CD14-positive monocyte (primary cell): ENCODE measurements around the gene ROGDI. TPM values are rescaled to one million over a fixed set of nuclear protein-coding genes. Genes with fewer than 3 reads are reported as not detected.

Source experiments
- DNase-seq, 3 donors: peaks; one replicate each; pipeline ENCODE4 v3.0.0-alpha.2; 2011 to 2022
- H2AFZ ChIP-seq: 2 replicates; pipeline ENCODE4 v1.6.0; 2012; ENCODE audit warnings: mild to moderate bottlenecking, low read depth, low read length, inconsistent platforms; ENCODE audit not compliant: insufficient read depth, poor library complexity, severe bottlenecking
- H3K27ac ChIP-seq, 2 donors: 1 replicate in 1 of 2; 2 replicates in 1 of 2; pipeline ENCODE4 v1.5.1; 2012 to 2013; ENCODE audit warnings: low read length in 2 of 2, control low read depth in 1 of 2, inconsistent platforms in 1 of 2, low read depth in 1 of 2, mild to moderate bottlenecking in 1 of 2
- H3K27me3 ChIP-seq, 2 donors: one replicate each; pipeline versions ENCODE4 v1.6.0 to v1.6.1; 2011 to 2013; ENCODE audit warnings: low read length in 2 of 2; ENCODE audit not compliant: control insufficient read depth in 2 of 2, insufficient read depth in 2 of 2
- H3K36me3 ChIP-seq, 2 donors: replicated peaks in 1 of 2; 1 replicate in 1 of 2; 2 replicates in 1 of 2; pipeline versions ENCODE4 v1.5.1 to v1.6.1; 2012 to 2013; ENCODE audit warnings: low read length in 2 of 2, control low read depth in 1 of 2, inconsistent platforms in 1 of 2, mild to moderate bottlenecking in 1 of 2; ENCODE audit not compliant: insufficient read depth in 2 of 2, control insufficient read depth in 1 of 2
- H3K4me1 ChIP-seq, 2 donors: 1 replicate in 1 of 2; 2 replicates in 1 of 2; pipeline versions ENCODE4 v1.5.1 to v1.6.1; 2012 to 2013; ENCODE audit warnings: low read length in 2 of 2, control low read depth in 1 of 2, inconsistent platforms in 1 of 2, mild to moderate bottlenecking in 1 of 2, moderate library complexity in 1 of 2; ENCODE audit not compliant: insufficient read depth in 2 of 2, control insufficient read depth in 1 of 2
- H3K4me2 ChIP-seq: replicated peaks from 2 replicates; pipeline ENCODE3; 2012; ENCODE audit warnings: low read length, moderate library complexity, mild to moderate bottlenecking; ENCODE audit not compliant: poor library complexity, severe bottlenecking; ENCODE audit errors: extremely low read depth
- H3K4me3 ChIP-seq, 3 experiments: fragments of 200-600 bp in 1 of 3; sonication (generic) in 1 of 3; replicated peaks in 1 of 3; 1 replicate in 2 of 3; 2 replicates in 1 of 3; pipeline ENCODE4 v1.5.1; 2011 to 2013; ENCODE audit warnings: low read length in 3 of 3, mild to moderate bottlenecking in 3 of 3, control low read depth in 2 of 3, low read depth in 2 of 3, inconsistent platforms in 1 of 3, moderate library complexity in 1 of 3
- H3K79me2 ChIP-seq: 2 replicates; pipeline ENCODE4 v1.6.0; 2012; ENCODE audit warnings: mild to moderate bottlenecking, control low read depth, inconsistent platforms, low read length, moderate library complexity; ENCODE audit not compliant: insufficient read depth
- H3K9ac ChIP-seq: 2 replicates; pipeline ENCODE4 v1.6.0; 2017; ENCODE audit warnings: low read length, mild to moderate bottlenecking; ENCODE audit not compliant: insufficient read depth, poor library complexity, severe bottlenecking
- H3K9me3 ChIP-seq, 2 donors: replicated peaks in 1 of 2; 1 replicate in 1 of 2; 2 replicates in 1 of 2; pipeline versions ENCODE4 v1.5.1 to v1.6.1; 2012 to 2013; ENCODE audit warnings: low read length in 2 of 2, control low read depth in 1 of 2; ENCODE audit not compliant: control insufficient read depth in 1 of 2, insufficient read depth in 1 of 2
- H4K20me1 ChIP-seq: 2 replicates; pipeline ENCODE4 v1.6.0; 2012; ENCODE audit warnings: mild to moderate bottlenecking, low read length, control low read depth, moderate library complexity; ENCODE audit not compliant: insufficient read depth
- H3K27ac Mint-ChIP-seq, 7 donors: one replicate each; pipeline ENCODE4 v1.8.0; 2020; ENCODE audit warnings: mild to moderate bottlenecking in 7 of 7, mixed read lengths in 7 of 7, moderate library complexity in 6 of 7, inconsistent platforms in 2 of 7
- H3K27me3 Mint-ChIP-seq, 3 donors: one replicate each; pipeline ENCODE4 v1.8.0; 2021 to 2022; ENCODE audit warnings: low read depth in 3 of 3, mild to moderate bottlenecking in 3 of 3, mixed read lengths in 3 of 3, moderate library complexity in 3 of 3, inconsistent platforms in 1 of 3
- H3K36me3 Mint-ChIP-seq, 2 donors: one replicate each; pipeline ENCODE4 v1.8.0; 2020; ENCODE audit warnings: mixed read lengths in 2 of 2, inconsistent platforms in 1 of 2, mild to moderate bottlenecking in 1 of 2
- H3K4me1 Mint-ChIP-seq: one replicate; pipeline ENCODE4 v1.8.0; 2020; ENCODE audit warnings: mild to moderate bottlenecking, mixed read lengths
- H3K4me3 Mint-ChIP-seq, 2 donors: one replicate each; pipeline ENCODE4 v1.8.0; 2020; ENCODE audit warnings: mild to moderate bottlenecking in 2 of 2, mixed read lengths in 2 of 2, moderate library complexity in 1 of 2
- H3K9me3 Mint-ChIP-seq, 7 donors: one replicate each; pipeline ENCODE4 v1.8.0; 2020 to 2022; ENCODE audit warnings: mixed read lengths in 7 of 7, mild to moderate bottlenecking in 6 of 7, moderate library complexity in 6 of 7, inconsistent platforms in 2 of 7
- WGBS: methylation state at CpG from one replicate; pipeline ENCODE4 v1.1.5; 2013; ENCODE audit warnings: missing lambda C conversion rate; ENCODE audit not compliant: insufficient coverage; 5-methylcytosine and 5-hydroxymethylcytosine counted together
- intact Hi-C, 2 donors: fragments of 100-400 bp; cut with micrococcal nuclease; formaldehyde crosslinking; loops; one replicate each; pipeline versions ENCODE4 v1.15.0 to v1.15.1; 2023
- polyA plus RNA-seq, 3 donors: library from polyadenylated mRNA; depleted of rRNA in 1 of 3; unstranded in 2 of 3; stranded (reverse) in 1 of 3; fragments of 300-500 nt in 2 of 3; fragments of >200 nt in 1 of 3; fragmentation: Illumina TruSeq in 2 of 3; gene quantifications; 1 replicate in 2 of 3; 2 replicates in 1 of 3; pipeline ENCODE4 v1.2.3, GENCODE V29; 2012 to 2021
- TF ChIP-seq, protein P1 (sequence below): fragments of 200-600 bp; IDR thresholded peaks from one replicate; pipeline ENCODE4 v1.8.0; 2022; ENCODE audit warnings: antibody characterized with exemption, mild to moderate bottlenecking

Gene ROGDI
- polyA plus RNA-seq, 3 donors: 40.9 to 126 (median 54.4) TPM

DNA sequence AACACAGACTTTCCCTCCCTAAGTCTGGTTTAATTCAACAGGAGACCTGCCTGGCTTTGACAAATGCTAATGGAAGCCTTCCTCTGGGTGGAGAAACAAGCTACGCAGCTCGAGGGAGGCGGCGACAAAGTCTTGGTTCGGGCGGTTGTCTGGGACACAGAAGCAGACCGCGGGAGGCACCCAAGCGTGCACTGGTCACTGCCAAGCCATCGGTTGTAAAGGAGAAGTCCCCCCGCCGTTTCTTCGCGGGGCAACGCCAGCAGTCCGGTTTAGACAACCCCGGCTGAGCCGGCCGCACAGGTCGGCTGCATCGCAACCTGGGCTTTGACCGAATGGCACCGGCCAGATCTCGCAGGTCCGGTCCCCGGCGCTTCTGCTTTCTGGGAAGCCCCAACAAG is 44.1 kb upstream of the ROGDI start:
- H3K27ac Mint-ChIP-seq: peak overlapping the region; percentile 88 to 94 (median 91)
- Histone ChIP-seq H3K9me3 (no peaks in the 10 kb centered on the region), H3K27me3 (no peaks in the 10 kb centered on the region), H2AFZ (peak overlapping the region; percentile 85), H3K4me1 (peaks cover 39 to 45% of the 10 kb centered on the region in 2 donors), H3K4me2 (peak overlapping the region; percentile 84), H3K4me3 (peak overlapping the region; percentile 83 to 93 (median 90)), H3K79me2 (peaks cover 82% of the 10 kb centered on the region), H3K9ac (peak overlapping the region; percentile 99), H3K36me3 (peaks cover 32 to 43% of the 10 kb centered on the region in 2 donors), H3K27ac (peak overlapping the region; percentile 90 to 97), H4K20me1 (peaks cover 59% of the 10 kb centered on the region)
- no peaks in the 10 kb centered on the region for H3K27me3 Mint-ChIP-seq
- H3K9me3 Mint-ChIP-seq: no peaks in the 10 kb centered on the region
- TF ChIP-seq, protein P1, sequence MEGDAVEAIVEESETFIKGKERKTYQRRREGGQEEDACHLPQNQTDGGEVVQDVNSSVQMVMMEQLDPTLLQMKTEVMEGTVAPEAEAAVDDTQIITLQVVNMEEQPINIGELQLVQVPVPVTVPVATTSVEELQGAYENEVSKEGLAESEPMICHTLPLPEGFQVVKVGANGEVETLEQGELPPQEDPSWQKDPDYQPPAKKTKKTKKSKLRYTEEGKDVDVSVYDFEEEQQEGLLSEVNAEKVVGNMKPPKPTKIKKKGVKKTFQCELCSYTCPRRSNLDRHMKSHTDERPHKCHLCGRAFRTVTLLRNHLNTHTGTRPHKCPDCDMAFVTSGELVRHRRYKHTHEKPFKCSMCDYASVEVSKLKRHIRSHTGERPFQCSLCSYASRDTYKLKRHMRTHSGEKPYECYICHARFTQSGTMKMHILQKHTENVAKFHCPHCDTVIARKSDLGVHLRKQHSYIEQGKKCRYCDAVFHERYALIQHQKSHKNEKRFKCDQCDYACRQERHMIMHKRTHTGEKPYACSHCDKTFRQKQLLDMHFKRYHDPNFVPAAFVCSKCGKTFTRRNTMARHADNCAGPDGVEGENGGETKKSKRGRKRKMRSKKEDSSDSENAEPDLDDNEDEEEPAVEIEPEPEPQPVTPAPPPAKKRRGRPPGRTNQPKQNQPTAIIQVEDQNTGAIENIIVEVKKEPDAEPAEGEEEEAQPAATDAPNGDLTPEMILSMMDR: no peak
- DNase-seq: peak; percentile 37 to 55 (median 51)
- under 1% methylated on average over 27 of the region's 27 CpGs for WGBS
- intact Hi-C loops: loop anchor here (2.0 to 10.0 kb wide), 4 partner anchors 44 to 251 kb away; partner anchors contain the start of genes ROGDI (in 2 of the 2), EEF2KMT (in 1 of the 2) and SEC14L5 (in 1 of the 2)
- peaks cover 33 to 41% of the 10 kb centered on the region in 2 donors for H3K36me3 Mint-ChIP-seq
- peaks cover 46% of the 10 kb centered on the region for H3K4me1 Mint-ChIP-seq
- peak overlapping the region; percentile 83 to 88 for H3K4me3 Mint-ChIP-seq

DNA sequence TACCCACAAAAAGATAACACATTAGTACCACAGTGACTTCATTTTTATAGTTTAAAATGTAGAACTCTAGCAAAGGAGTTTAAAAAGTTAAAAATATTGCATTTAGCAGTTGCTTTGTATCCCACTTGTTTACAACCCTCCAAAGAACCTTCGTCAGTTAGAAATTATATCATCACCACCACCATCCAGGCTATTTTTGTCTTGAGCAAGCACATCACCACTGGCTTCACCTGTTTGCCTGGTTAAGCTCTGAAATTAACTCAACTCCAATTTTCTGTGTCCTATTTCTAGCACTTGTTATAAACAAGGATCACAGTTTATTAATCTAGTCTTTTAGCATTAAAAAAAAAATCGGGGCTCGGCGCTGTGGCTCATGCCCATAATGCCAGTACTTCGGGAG is 38.6 kb upstream of the ROGDI start:
- Histone ChIP-seq H3K4me2 (no peak overlapping the region), H3K9me3 (no peaks in the 10 kb centered on the region), H4K20me1 (peaks cover 54% of the 10 kb centered on the region), H3K27me3 (no peaks in the 10 kb centered on the region), H3K4me1 (peaks cover 6 to 8% of the 10 kb centered on the region in 2 donors), H3K27ac (peak overlapping the region in 1 of 2 donors; percentile 13), H3K79me2 (peaks cover 62% of the 10 kb centered on the region), H3K36me3 (peaks cover 82 to 94% of the 10 kb centered on the region in 2 donors), H3K9ac (no peak overlapping the region), H2AFZ (no peak overlapping the region), H3K4me3 (no peak overlapping the region)
- H3K27me3 Mint-ChIP-seq: peaks cover 0 to 1% (median 0%) of the 10 kb centered on the region in 3 donors
- H3K36me3 Mint-ChIP-seq: peaks cover 81 to 93% of the 10 kb centered on the region in 2 donors
- TF ChIP-seq, protein P1: no peak
- peaks cover 8% of the 10 kb centered on the region for H3K4me1 Mint-ChIP-seq
- DNase-seq: no peak
- H3K9me3 Mint-ChIP-seq: no peaks in the 10 kb centered on the region
- no peak overlapping the region for H3K4me3 Mint-ChIP-seq
- WGBS: 75% methylated on average over 4 of the region's 5 CpGs
- intact Hi-C loops: loop anchor here in 1 of 2 donors (10.0 kb wide), 1 partner anchor 114 kb away; the partner anchor contains the start of gene SEC14L5
- peak overlapping the region in 2 of 7 donors; percentile 22 to 49 for H3K27ac Mint-ChIP-seq
